ENCODE results near the gene PDE3A. TPM values are rescaled to one million over a fixed set of nuclear protein-coding genes. Genes with fewer than 3 reads are reported as not detected.

Gene PDE3A
- total RNA-seq, 1 experiment from 2014 or later: 0.36 TPM

- H3K9me3 Mint-ChIP-seq (ENCODE audit: unreplicated experiment): no peaks in the 10 kb centered on the region
- no TSS peak for BruUV-seq (replicated peaks)
- intact Hi-C loops (cut with micrococcal nuclease; ENCODE audit: unreplicated experiment): no loop called here
- no peaks in the 10 kb centered on the region for H3K4me1 Mint-ChIP-seq (ENCODE audit: low read depth, unreplicated experiment)
- no peak overlapping the region for H3K27ac Mint-ChIP-seq (ENCODE audit: unreplicated experiment)
- TF ChIP-seq CTCF (IDR thresholded peaks at IDR 0.05; ENCODE audit: insufficient read depth in 1 of 2, low read depth in 1 of 2, low read length in 1 of 2, severe bottlenecking in 1 of 2, unreplicated experiment in 1 of 2): no peak
- CTCF ChIA-PET: no interaction called here
- H3K4me3 Mint-ChIP-seq (ENCODE audit: unreplicated experiment): no peak overlapping the region
- no peaks in the 10 kb centered on the region for H3K4me1 ChIP-seq
- POLR2A ChIA-PET: no interaction called here
- H3K27me3 Mint-ChIP-seq (ENCODE audit: insufficient read depth, unreplicated experiment): no peaks in the 10 kb centered on the region
- no peak for DNase-seq
- no peak overlapping the region for H3K4me3 ChIP-seq (ENCODE audit: low read depth, low read length)
- no peaks in the 10 kb centered on the region for H3K36me3 ChIP-seq (ENCODE audit: control insufficient read depth, insufficient read depth, low read length)
- H3K9me3 ChIP-seq: no peaks in the 10 kb centered on the region
- H3K36me3 Mint-ChIP-seq (ENCODE audit: insufficient read depth, unreplicated experiment): no peaks in the 10 kb centered on the region
- no peaks in the 10 kb centered on the region for H3K27me3 ChIP-seq (replicated peaks; ENCODE audit: control insufficient read depth, insufficient read depth, low read length)
Measured at GRCh38 chr12:20508359-20508758, 140.0 kb downstream of the PDE3A start.

GRCh38 chr12:20508962-20509361 lies 140.6 kb downstream of the PDE3A start:
- Histone ChIP-seq H3K9me3 (no peaks in the 10 kb centered on the region), H3K4me1 (no peaks in the 10 kb centered on the region), H3K27me3 (replicated peaks; ENCODE audit: control insufficient read depth, insufficient read depth, low read length) (no peaks in the 10 kb centered on the region), H3K36me3 (ENCODE audit: control insufficient read depth, insufficient read depth, low read length) (no peaks in the 10 kb centered on the region), H3K4me3 (ENCODE audit: low read depth, low read length) (no peak overlapping the region)
- no peaks in the 10 kb centered on the region for H3K36me3 Mint-ChIP-seq (ENCODE audit: insufficient read depth, unreplicated experiment)
- no TSS peak for BruUV-seq (replicated peaks)
- no peak for DNase-seq
- POLR2A ChIA-PET: no interaction called here
- no peak for TF ChIP-seq CTCF (IDR thresholded peaks at IDR 0.05; ENCODE audit: insufficient read depth in 1 of 2, low read depth in 1 of 2, low read length in 1 of 2, severe bottlenecking in 1 of 2, unreplicated experiment in 1 of 2)
- H3K27me3 Mint-ChIP-seq (ENCODE audit: insufficient read depth, unreplicated experiment): no peaks in the 10 kb centered on the region
- H3K9me3 Mint-ChIP-seq (ENCODE audit: unreplicated experiment): no peaks in the 10 kb centered on the region
- H3K4me1 Mint-ChIP-seq (ENCODE audit: low read depth, unreplicated experiment): no peaks in the 10 kb centered on the region
- H3K4me3 Mint-ChIP-seq (ENCODE audit: unreplicated experiment): no peak overlapping the region
- H3K27ac Mint-ChIP-seq (ENCODE audit: unreplicated experiment): no peak overlapping the region
- CTCF ChIA-PET: no interaction called here
- intact Hi-C loops (cut with micrococcal nuclease; ENCODE audit: unreplicated experiment): no loop called here

- no peak for TF ChIP-seq CTCF (IDR thresholded peaks at IDR 0.05; ENCODE audit: insufficient read depth in 1 of 2, low read depth in 1 of 2, low read length in 1 of 2, severe bottlenecking in 1 of 2, unreplicated experiment in 1 of 2)
- BruUV-seq (replicated peaks): no TSS peak
- no peak for DNase-seq
- H3K36me3 ChIP-seq (ENCODE audit: control insufficient read depth, insufficient read depth, low read length): no peaks in the 10 kb centered on the region
- Mint-ChIP-seq H3K4me3 (ENCODE audit: unreplicated experiment) (no peak overlapping the region), H3K27ac (ENCODE audit: unreplicated experiment) (no peak overlapping the region), H3K36me3 (ENCODE audit: insufficient read depth, unreplicated experiment) (no peaks in the 10 kb centered on the region), H3K4me1 (ENCODE audit: low read depth, unreplicated experiment) (no peaks in the 10 kb centered on the region), H3K27me3 (ENCODE audit: insufficient read depth, unreplicated experiment) (no peaks in the 10 kb centered on the region), H3K9me3 (ENCODE audit: unreplicated experiment) (no peaks in the 10 kb centered on the region)
- no peaks in the 10 kb centered on the region for H3K27me3 ChIP-seq (replicated peaks; ENCODE audit: control insufficient read depth, insufficient read depth, low read length)
- no peaks in the 10 kb centered on the region for H3K9me3 ChIP-seq
- no peak overlapping the region for H3K4me3 ChIP-seq (ENCODE audit: low read depth, low read length)
- ChIA-PET CTCF (no interaction called here), POLR2A (no interaction called here)
- intact Hi-C loops (cut with micrococcal nuclease; ENCODE audit: unreplicated experiment): no loop called here
- H3K4me1 ChIP-seq: no peaks in the 10 kb centered on the region
Measured at GRCh38 chr12:20510811-20511210, 142.5 kb downstream of the PDE3A start.
